NCI-H1436 (cell line): ENCODE data around the gene NPAS3.
A peak's percentile ranks its signal among the peaks of the same experiment; 100 is the strongest.

Experiments
- DNase-seq: peaks from one replicate; lab custom pipeline; 2025; lab: John Stamatoyannopoulos, UW

Gene NPAS3

GRCh38 chr14:33793398-33794110 is 854.9 kb downstream of the NPAS3 start:
- DNase-seq = no peak

DNA sequence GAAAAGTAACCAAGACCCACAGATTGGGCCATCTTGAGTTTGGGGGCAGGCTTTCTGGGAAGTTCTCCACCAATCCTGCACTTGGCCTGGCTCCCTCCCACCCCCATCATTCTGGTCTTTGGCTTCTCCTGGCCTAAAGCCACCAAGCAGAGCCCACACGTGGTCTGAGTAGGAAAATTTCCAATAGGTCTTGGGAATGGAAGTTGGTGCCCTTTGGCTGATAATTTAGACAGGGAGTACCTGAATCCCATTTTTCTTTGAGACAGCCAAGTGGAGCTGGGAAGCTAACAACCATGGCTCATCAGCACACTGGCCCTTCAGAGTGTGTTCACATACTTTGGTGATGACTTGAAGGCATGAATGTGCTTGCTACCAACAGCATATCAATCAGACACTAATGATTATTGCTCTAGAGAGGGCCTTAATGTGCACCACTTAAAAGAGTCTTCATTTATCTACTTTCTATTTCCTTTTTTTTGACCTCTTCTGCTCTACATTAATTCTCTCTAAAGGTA is 856.2 kb downstream of the NPAS3 start:
- no peak for DNase-seq

- no peak for DNase-seq
Observed at GRCh38 chr14:33796356-33796755, 857.7 kb downstream of the NPAS3 start.

GRCh38 chr14:33799705-33800570 is 861.3 kb downstream of the NPAS3 start:
- no peak for DNase-seq

DNA sequence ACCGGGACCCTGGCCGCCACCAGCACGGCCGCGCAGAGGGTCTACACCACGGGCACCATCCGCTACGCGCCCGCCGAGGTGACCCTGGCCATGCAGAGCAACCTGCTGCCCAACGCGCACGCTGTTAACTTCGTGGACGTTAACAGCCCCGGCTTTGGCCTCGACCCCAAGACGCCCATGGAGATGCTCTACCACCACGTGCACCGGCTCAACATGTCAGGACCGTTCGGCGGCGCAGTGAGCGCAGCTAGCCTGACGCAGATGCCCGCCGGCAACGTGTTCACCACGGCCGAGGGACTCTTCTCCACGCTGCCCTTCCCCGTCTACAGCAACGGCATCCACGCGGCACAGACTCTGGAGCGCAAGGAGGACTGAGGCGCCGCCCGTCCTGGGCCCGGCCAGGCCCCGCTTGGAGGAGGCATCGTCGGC is 862.1 kb downstream of the NPAS3 start:
- no peak for DNase-seq

DNA sequence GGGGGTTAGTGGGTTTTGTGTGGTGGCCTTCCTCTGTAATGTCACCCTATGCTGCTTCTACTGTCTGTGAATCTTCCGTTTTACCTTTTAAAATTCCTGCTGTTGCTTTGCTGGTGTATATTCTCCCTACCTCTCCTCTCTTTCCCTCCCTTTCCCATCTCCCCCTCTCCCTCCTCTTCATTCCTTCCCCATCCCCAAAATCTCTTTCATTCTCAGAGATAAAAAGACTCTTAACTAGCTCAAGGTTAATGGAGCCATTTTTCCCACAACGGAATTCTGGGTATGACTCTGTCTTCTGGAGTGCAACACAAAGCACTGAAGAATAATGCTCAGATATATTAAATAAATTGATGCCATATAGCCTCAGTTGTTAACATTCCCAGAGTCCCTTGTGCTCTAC is 864.1 kb downstream of the NPAS3 start:
- no peak for DNase-seq

DNA sequence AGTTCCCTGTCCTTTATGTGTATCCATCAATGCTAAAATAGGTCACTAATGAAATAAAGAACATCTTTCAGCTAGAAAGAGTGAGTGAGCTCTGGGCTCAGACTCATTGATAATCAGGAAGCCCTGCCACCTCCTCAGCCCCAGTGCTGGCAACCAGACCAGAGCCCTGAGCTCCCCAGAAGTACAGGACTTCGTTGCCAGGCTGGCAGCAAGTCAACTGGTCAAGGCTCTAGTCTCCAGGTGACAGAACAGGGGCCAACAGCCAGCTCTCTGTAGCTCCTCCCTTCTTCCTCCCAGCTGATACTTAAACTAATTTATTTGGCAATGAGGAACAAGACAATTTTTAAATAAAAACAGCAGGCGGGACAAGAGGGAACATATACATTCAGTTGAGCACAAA is 866.9 kb downstream of the NPAS3 start:
- DNase-seq = no peak

GRCh38 chr14:33806905-33807304 is 868.2 kb downstream of the NPAS3 start:
- DNase-seq = no peak

GRCh38 chr14:33808187-33808586 is 869.5 kb downstream of the NPAS3 start:
- no peak for DNase-seq

DNA sequence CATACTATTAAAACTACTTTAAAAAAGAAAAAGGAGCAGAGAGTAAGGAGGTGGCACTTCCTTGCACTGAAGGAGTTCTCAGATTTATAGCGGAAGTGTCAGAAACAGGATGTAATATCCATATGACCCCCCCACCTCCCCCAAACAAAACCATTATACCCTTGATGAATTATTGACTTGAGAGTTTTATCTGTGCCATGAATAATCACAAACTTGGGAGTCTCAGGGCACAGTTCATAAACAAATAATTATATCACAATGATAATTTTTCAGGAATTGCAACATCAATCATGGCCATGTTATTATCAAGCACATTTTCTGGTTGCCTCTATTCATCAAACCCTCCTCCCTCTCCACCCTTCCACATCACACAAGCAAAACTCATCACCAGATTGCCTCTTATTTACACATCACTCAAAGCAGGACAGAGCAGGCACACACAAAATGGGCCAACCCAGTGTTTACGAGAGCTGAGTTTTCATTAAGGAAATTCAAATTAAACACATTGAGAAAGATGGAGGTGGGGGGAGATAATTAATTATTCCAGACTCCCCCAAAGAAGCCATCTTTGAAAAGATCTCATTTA is 870.8 kb downstream of the NPAS3 start:
- peak; percentile 4 for DNase-seq

GRCh38 chr14:33810308-33810707 is 871.6 kb downstream of the NPAS3 start:
- DNase-seq = no peak

DNA sequence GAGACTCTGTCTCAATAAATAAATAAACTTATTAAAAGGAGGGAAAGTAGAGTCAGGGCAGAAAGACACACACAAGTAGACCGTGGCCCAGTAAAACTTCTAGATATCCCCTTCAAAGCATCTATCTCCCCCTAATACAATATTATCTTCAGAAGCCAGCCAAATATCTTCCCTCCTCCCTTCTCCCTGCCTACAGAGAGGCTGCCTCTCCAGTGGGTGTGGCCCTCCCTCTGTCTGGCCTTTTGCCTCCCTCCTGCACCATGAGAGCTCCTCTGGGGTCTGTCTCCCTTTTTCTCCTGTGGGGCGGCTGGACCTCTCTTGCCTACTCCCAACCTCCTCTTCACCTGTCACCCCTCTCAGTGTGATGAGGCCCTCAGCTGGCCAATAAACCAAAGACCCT is 873.0 kb downstream of the NPAS3 start:
- no peak for DNase-seq

GRCh38 chr14:33812181-33812580 is 873.5 kb downstream of the NPAS3 start:
- DNase-seq = no peak

DNA sequence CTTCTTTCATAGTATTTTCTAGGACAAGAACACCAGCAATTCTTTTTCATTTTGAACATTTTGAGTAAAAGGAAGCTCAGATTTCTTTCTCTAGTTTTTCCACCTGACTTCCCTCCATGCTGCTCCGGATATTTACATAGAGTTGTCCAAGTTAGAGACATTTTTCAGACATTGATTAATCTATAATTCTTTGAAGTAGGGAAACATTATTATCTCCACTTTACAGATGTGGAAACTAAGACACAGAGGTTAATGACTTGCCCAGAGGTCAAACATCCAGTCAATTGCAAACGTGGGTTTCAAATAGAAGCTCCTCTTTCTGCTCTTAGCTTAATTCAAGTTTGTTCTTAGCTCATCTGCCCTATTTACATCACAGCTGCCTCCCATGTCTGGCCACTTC is 873.9 kb downstream of the NPAS3 start:
- no peak for DNase-seq

GRCh38 chr14:33814010-33814409 is 875.3 kb downstream of the NPAS3 start:
- no peak for DNase-seq

GRCh38 chr14:33833706-33834465 is 895.2 kb downstream of the NPAS3 start:
- no peak for DNase-seq

DNA sequence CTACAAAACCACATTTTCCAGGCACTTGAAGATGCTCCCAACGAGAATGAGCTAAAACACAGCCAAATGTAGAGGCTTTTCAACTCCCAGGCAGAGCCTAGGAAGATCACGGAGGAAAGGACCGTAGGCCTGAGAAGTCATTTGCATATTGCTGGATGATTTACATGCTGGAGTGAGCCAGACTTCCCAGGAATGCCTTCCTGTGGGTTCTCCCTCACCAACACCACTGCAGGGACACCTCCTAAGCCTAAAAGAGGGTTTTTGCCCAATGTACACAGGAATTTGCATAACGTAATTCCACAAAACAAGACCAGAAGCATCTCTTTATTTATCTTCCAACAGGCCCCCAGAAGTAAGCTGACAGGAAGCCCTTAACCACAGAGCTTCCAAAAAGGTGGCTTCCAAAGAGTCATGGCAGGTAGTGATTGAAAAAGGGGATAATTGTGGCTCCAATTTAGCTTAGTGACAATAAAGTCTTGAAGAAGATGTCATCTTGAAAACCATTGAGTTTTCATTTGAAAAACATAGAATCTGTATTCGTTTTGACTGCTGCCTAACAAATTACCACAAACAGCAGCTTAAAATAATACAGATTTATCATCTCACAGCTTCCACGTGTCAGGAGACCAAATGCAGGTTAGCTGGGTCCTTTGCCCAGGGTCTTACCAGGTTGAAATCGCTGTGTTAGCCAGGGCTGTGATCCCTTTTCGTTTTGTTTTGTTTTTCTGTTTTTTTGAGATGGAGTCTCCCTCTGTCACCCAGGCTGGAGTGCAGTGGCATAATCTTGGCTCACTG is 896.0 kb downstream of the NPAS3 start:
- DNase-seq = no peak

- no peak for DNase-seq
Observed at GRCh38 chr14:33835261-33835655, 896.6 kb downstream of the NPAS3 start.

DNA sequence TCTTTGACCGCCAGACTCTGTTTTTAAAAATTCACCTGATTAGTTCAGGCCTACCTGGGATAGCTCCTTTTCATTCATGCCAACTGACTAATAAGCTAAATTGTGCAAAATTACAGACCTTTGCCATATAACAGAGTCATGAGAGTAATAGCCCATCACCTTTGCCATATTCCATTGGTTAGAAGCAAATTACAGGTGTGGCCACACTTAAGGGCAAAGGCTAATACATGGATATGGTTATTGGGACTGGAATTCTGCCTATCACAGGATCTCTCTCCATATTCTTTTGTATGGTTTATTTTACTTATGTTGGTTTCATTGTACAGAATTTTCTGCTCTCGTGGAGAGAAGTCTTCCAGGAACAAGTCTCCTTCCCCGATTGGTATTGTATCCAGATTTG is 897.0 kb downstream of the NPAS3 start:
- DNase-seq = no peak

GRCh38 chr14:33836203-33836899 is 897.7 kb downstream of the NPAS3 start:
- no peak for DNase-seq
